ENCODE results near the gene ZNF554. TPM values are rescaled to one million over a fixed set of nuclear protein-coding genes. Genes with fewer than 3 reads are reported as not detected.

Gene ZNF554
- total RNA-seq, 2 donors from 2014 or later = 2.4 to 3.5 TPM

Other genes starting within 250 kb of the ZNF554 start
- gene GNG7, start 117.2 kb upstream of the ZNF554 start, total RNA-seq = 1 to 10 TPM; 3.2 to 6.1 TPM
- 10 to 100 TPM; 11.6 to 21.7 TPM for gene DIRAS1, start 98.5 kb upstream of the ZNF554 start, total RNA-seq
- 10 to 100 TPM; 19.5 to 22.0 TPM for gene SLC39A3, start 79.9 kb upstream of the ZNF554 start, total RNA-seq
- gene SGTA, start 36.6 kb upstream of the ZNF554 start, total RNA-seq = 10 to 100 TPM; 29.2 to 30.7 TPM
- gene THOP1, start 34.4 kb upstream of the ZNF554 start, total RNA-seq = 10 to 100 TPM; 30.6 to 37.6 TPM
- gene ZNF555, start 21.6 kb downstream of the ZNF554 start, total RNA-seq = 1 to 10 TPM; 5.1 to 8.0 TPM
- under 1 TPM in 1 of 2 donors, not detected in 1; 0.14 TPM for gene ZNF556, start 47.5 kb downstream of the ZNF554 start, total RNA-seq
- 1 to 10 TPM; 2.4 to 3.0 TPM for gene ZNF57, start 81.1 kb downstream of the ZNF554 start, total RNA-seq
- 1 to 10 TPM; 2.4 to 4.0 TPM for gene ZNF77, start 125.1 kb downstream of the ZNF554 start, total RNA-seq
- gene TLE6, start 157.7 kb downstream of the ZNF554 start, total RNA-seq = 1 to 10 TPM in 1 of 2 donors, under 1 TPM in 1; 0.57 to 3.4 TPM
- gene TLE2, start 209.4 kb downstream of the ZNF554 start, total RNA-seq = 10 to 100 TPM; 39.4 to 61.4 TPM
- 100 to 1,000 TPM; 344 to 424 TPM for gene TLE5, start 242.6 kb downstream of the ZNF554 start, total RNA-seq